HepG2 (cell line): ENCODE data around the gene ZDHHC19. TPM values are rescaled to one million over a fixed set of nuclear protein-coding genes. Genes with fewer than 3 reads are reported as not detected.

Experiments used
- HNF4G ChIP-seq, 2 experiments: sonication (generic) in 1 of 2; formaldehyde crosslinking in 1 of 2; IDR thresholded peaks; 2 replicates each; pipeline versions ENCODE4 v1.4.0 to v1.6.1; 2011 to 2020; ENCODE audit warnings: borderline replicate concordance in 2 of 2, low read depth in 2 of 2, mild to moderate bottlenecking in 2 of 2, low read length in 1 of 2, missing genetic modification reagents in 1 of 2, moderate library complexity in 1 of 2
- MEF2D ChIP-seq: sonication (generic); formaldehyde crosslinking; IDR thresholded peaks from 2 replicates; pipeline ENCODE4 v1.5.1; 2020; ENCODE audit warnings: mild to moderate bottlenecking, missing genetic modification reagents
- MIXL1 ChIP-seq: IDR thresholded peaks from 2 replicates; pipeline ENCODE4 v1.6.1; 2016
- NCOA5 ChIP-seq: sonication (generic); formaldehyde crosslinking; IDR thresholded peaks from 2 replicates; pipeline ENCODE4 v1.4.0; 2020; ENCODE audit warnings: missing genetic modification reagents
- U2AF2 ChIP-seq: fragments of 200-400 bp; formaldehyde crosslinking; IDR thresholded peaks from 2 replicates; pipeline ENCODE4 v1.6.1; 2017; ENCODE audit warnings: low read depth, mild to moderate bottlenecking, low read length
- ZFP37 ChIP-seq: sonication (generic); formaldehyde crosslinking; IDR thresholded peaks from 2 replicates; pipeline ENCODE4 v1.4.0; 2020; ENCODE audit warnings: missing genetic modification reagents, borderline replicate concordance
- ZNF143 ChIP-seq: sonication (generic); formaldehyde crosslinking; IDR thresholded peaks from 2 replicates; pipeline ENCODE4 v1.4.0; 2020; ENCODE audit warnings: missing genetic modification reagents
- ZNF263 ChIP-seq: sonication (generic); formaldehyde crosslinking; IDR thresholded peaks from 2 replicates; pipeline ENCODE4 v1.4.0; 2020; ENCODE audit warnings: missing genetic modification reagents
- ZNF264 ChIP-seq: sonication (generic); formaldehyde crosslinking; IDR thresholded peaks from 2 replicates; pipeline ENCODE4 v1.4.0; 2020; ENCODE audit warnings: missing genetic modification reagents
- ZNF749 ChIP-seq: sonication (generic); formaldehyde crosslinking; IDR thresholded peaks from 2 replicates; pipeline ENCODE4 v1.8.0; 2022; ENCODE audit warnings: mild to moderate bottlenecking, missing genetic modification reagents, moderate library complexity, borderline replicate concordance
- polyA plus RNA-seq, 8 experiments: library from polyadenylated mRNA; depleted of rRNA in 3 of 8; stranded (reverse) in 7 of 8; unstranded in 1 of 8; fragments of >200 nt; fragmentation: Illumina TruSeq in 4 of 8; extraction: Trizol in 4 of 8; gene quantifications; 2 replicates each; pipeline versions ENCODE4 v1.2.1 to v1.2.3, GENCODE V29; 2011 to 2016; ENCODE audit warnings: low read depth in 4 of 8, missing spikeins in 1 of 8, mixed read lengths in 1 of 8; ENCODE audit not compliant: insufficient read depth in 1 of 8
- total RNA-seq, 5 experiments: library from RNA; depleted of rRNA; stranded (reverse); fragments of >200 nt; fragmentation: Illumina TruSeq; extraction: Trizol; gene quantifications; 2 replicates each; pipeline ENCODE4 v1.2.3, GENCODE V29; 2016; ENCODE audit warnings: low read depth in 1 of 5
- TF ChIP-seq, protein P1 (sequence below): sonication (generic); formaldehyde crosslinking; IDR thresholded peaks from 2 replicates; pipeline ENCODE4 v1.5.0; 2020; ENCODE audit warnings: mild to moderate bottlenecking, missing genetic modification reagents, borderline replicate concordance
- TF ChIP-seq, protein P2 (sequence below): sonication (generic); formaldehyde crosslinking; IDR thresholded peaks from 2 replicates; pipeline ENCODE4 v1.5.0; 2020; ENCODE audit warnings: mild to moderate bottlenecking, missing genetic modification reagents
- TF ChIP-seq, protein P3 (sequence below): sonication (generic); formaldehyde crosslinking; IDR thresholded peaks from one replicate; pipeline ENCODE4 v1.5.1; 2020; ENCODE audit warnings: mild to moderate bottlenecking, missing genetic modification reagents; ENCODE audit errors: not compliant biosample characterization
- TF ChIP-seq, protein P4 (sequence below): sonication (generic); formaldehyde crosslinking; IDR thresholded peaks from 2 replicates; pipeline ENCODE4 v1.4.0; 2020; ENCODE audit warnings: missing genetic modification reagents

Gene ZDHHC19
- total and polyA plus RNA-seq, 2 of the 13 experiments (the other 11 are each of a cell fraction or from before 2014, with no cell fraction given), result 0.22 to 0.53 TPM

GRCh38 chr3:196240424-196240823 lies 29.2 kb upstream of the ZDHHC19 start (continued):
- TF ChIP-seq, protein P1, sequence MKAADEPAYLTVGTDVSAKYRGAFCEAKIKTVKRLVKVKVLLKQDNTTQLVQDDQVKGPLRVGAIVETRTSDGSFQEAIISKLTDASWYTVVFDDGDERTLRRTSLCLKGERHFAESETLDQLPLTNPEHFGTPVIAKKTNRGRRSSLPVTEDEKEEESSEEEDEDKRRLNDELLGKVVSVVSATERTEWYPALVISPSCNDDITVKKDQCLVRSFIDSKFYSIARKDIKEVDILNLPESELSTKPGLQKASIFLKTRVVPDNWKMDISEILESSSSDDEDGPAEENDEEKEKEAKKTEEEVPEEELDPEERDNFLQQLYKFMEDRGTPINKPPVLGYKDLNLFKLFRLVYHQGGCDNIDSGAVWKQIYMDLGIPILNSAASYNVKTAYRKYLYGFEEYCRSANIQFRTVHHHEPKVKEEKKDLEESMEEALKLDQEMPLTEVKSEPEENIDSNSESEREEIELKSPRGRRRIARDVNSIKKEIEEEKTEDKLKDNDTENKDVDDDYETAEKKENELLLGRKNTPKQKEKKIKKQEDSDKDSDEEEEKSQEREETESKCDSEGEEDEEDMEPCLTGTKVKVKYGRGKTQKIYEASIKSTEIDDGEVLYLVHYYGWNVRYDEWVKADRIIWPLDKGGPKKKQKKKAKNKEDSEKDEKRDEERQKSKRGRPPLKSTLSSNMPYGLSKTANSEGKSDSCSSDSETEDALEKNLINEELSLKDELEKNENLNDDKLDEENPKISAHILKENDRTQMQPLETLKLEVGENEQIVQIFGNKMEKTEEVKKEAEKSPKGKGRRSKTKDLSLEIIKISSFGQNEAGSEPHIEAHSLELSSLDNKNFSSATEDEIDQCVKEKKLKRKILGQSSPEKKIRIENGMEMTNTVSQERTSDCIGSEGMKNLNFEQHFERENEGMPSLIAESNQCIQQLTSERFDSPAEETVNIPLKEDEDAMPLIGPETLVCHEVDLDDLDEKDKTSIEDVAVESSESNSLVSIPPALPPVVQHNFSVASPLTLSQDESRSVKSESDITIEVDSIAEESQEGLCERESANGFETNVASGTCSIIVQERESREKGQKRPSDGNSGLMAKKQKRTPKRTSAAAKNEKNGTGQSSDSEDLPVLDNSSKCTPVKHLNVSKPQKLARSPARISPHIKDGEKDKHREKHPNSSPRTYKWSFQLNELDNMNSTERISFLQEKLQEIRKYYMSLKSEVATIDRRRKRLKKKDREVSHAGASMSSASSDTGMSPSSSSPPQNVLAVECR (CRISPR knock-in tag), result no peak
- TF ChIP-seq HNF4G (IDR thresholded peaks at IDR 0.05; ENCODE audit: borderline replicate concordance, low read depth, low read length), result 0 out of 2 replicates have a peak, but pooled peaks have one; percentile 7
- TF ChIP-seq HNF4G (CRISPR knock-in tag; IDR thresholded peaks at IDR 0.05; ENCODE audit: borderline replicate concordance, low read depth), result no peak
- TF ChIP-seq ZNF263 (CRISPR knock-in tag), result 0 out of 2 replicates have a peak, but pooled peaks have one; percentile 28
- TF ChIP-seq ZNF143 (CRISPR knock-in tag), result no peak
- no peak for TF ChIP-seq U2AF2
- no peak for TF ChIP-seq NCOA5 (CRISPR knock-in tag)
- no peak for TF ChIP-seq ZNF749
- TF ChIP-seq, protein P2, sequence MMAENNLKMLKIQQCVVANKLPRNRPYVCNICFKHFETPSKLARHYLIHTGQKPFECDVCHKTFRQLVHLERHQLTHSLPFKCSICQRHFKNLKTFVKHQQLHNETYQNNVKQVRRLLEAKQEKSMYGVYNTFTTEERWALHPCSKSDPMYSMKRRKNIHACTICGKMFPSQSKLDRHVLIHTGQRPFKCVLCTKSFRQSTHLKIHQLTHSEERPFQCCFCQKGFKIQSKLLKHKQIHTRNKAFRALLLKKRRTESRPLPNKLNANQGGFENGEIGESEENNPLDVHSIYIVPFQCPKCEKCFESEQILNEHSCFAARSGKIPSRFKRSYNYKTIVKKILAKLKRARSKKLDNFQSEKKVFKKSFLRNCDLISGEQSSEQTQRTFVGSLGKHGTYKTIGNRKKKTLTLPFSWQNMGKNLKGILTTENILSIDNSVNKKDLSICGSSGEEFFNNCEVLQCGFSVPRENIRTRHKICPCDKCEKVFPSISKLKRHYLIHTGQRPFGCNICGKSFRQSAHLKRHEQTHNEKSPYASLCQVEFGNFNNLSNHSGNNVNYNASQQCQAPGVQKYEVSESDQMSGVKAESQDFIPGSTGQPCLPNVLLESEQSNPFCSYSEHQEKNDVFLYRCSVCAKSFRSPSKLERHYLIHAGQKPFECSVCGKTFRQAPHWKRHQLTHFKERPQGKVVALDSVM, result peak; percentile 90
- no peak for TF ChIP-seq MEF2D
- no peak for TF ChIP-seq MIXL1 (CRISPR knock-in tag)
- no peak for TF ChIP-seq ZNF264 (CRISPR knock-in tag)
- TF ChIP-seq, protein P3, sequence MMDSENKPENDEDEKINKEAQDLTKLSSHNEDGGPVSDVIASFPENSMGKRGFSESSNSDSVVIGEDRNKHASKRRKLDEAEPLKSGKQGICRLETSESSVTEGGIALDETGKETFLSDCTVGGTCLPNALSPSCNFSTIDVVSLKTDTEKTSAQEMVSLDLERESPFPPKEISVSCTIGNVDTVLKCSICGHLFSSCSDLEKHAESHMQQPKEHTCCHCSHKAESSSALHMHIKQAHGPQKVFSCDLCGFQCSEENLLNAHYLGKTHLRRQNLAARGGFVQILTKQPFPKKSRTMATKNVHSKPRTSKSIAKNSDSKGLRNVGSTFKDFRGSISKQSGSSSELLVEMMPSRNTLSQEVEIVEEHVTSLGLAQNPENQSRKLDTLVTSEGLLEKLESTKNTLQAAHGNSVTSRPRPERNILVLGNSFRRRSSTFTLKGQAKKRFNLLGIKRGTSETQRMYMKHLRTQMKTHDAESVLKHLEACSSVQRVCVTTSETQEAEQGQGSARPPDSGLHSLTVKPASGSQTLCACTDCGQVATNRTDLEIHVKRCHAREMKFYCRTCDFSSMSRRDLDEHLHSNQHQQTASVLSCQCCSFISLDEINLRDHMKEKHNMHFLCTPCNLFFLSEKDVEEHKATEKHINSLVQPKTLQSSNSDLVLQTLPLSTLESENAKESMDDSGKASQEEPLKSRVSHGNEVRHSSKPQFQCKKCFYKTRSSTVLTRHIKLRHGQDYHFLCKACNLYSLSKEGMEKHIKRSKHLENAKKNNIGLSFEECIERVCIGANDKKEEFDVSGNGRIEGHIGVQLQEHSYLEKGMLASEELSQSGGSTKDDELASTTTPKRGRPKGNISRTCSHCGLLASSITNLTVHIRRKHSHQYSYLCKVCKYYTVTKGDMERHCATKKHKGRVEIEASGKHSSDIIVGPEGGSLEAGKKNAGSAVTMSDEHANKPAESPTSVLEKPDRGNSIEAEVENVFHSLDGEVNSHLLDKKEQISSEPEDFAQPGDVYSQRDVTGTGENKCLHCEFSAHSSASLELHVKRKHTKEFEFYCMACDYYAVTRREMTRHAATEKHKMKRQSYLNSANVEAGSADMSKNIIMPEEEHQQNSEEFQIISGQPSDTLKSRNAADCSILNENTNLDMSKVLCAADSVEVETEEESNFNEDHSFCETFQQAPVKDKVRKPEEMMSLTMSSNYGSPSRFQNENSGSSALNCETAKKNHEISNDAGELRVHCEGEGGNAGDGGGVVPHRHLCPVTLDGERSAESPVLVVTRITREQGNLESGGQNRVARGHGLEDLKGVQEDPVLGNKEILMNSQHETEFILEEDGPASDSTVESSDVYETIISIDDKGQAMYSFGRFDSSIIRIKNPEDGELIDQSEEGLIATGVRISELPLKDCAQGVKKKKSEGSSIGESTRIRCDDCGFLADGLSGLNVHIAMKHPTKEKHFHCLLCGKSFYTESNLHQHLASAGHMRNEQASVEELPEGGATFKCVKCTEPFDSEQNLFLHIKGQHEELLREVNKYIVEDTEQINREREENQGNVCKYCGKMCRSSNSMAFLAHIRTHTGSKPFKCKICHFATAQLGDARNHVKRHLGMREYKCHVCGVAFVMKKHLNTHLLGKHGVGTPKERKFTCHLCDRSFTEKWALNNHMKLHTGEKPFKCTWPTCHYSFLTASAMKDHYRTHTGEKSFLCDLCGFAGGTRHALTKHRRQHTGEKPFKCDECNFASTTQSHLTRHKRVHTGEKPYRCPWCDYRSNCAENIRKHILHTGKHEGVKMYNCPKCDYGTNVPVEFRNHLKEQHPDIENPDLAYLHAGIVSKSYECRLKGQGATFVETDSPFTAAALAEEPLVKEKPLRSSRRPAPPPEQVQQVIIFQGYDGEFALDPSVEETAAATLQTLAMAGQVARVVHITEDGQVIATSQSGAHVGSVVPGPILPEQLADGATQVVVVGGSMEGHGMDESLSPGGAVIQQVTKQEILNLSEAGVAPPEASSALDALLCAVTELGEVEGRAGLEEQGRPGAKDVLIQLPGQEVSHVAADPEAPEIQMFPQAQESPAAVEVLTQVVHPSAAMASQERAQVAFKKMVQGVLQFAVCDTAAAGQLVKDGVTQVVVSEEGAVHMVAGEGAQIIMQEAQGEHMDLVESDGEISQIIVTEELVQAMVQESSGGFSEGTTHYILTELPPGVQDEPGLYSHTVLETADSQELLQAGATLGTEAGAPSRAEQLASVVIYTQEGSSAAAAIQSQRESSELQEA (CRISPR knock-in tag), result no peak
- no peak for TF ChIP-seq ZFP37 (CRISPR knock-in tag)
- TF ChIP-seq, protein P4, sequence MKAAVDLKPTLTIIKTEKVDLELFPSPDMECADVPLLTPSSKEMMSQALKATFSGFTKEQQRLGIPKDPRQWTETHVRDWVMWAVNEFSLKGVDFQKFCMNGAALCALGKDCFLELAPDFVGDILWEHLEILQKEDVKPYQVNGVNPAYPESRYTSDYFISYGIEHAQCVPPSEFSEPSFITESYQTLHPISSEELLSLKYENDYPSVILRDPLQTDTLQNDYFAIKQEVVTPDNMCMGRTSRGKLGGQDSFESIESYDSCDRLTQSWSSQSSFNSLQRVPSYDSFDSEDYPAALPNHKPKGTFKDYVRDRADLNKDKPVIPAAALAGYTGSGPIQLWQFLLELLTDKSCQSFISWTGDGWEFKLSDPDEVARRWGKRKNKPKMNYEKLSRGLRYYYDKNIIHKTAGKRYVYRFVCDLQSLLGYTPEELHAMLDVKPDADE (CRISPR knock-in tag), result no peak
